Measurements from ENCODE around the gene LRFN4. TPM values are rescaled to one million over a fixed set of nuclear protein-coding genes. Genes with fewer than 3 reads are reported as not detected.

Gene LRFN4
- total RNA-seq, 1 experiment from 2014 or later: 70.3 TPM

DNA sequence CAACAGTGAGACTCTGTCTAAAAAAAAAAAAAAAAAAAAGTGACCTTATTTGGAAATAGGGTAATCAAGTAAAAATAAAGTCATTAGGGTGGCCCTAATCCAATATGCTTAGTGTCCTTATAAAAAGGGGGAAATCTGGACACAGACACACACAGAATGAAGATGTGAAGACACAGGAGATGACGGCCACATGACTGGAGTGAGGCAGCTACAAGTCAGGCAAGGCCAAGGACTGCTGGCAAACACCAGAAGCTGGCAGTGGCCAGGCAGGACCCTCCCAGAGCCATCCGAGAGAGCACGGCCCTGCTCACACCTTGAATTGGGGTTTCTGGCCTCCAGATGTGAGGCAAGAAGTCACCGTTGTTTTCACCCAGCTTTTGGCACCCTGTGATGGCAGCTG is 28.6 kb downstream of the LRFN4 start (continued):
- TF ChIP-seq, protein P1, sequence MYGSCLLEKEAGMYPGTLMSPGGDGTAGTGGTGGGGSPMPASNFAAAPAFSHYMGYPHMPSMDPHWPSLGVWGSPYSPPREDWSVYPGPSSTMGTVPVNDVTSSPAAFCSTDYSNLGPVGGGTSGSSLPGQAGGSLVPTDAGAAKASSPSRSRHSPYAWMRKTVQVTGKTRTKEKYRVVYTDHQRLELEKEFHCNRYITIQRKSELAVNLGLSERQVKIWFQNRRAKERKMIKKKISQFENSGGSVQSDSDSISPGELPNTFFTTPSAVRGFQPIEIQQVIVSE (CRISPR knock-in tag; IDR thresholded peaks at IDR 0.05; ENCODE audit: borderline replicate concordance): no peak
- TF ChIP-seq EMX1 (CRISPR knock-in tag; IDR thresholded peaks at IDR 0.05) (no peak), NFE2L1 (CRISPR knock-in tag; IDR thresholded peaks at IDR 0.05) (no peak), NR2C2 (CRISPR knock-in tag; IDR thresholded peaks at IDR 0.05) (no peak), SMAD3 (CRISPR knock-in tag; IDR thresholded peaks at IDR 0.05; ENCODE audit: borderline replicate concordance) (no peak), FOXJ3 (CRISPR knock-in tag; IDR thresholded peaks at IDR 0.05; ENCODE audit: borderline replicate concordance) (no peak), ETV6 (CRISPR knock-in tag; IDR thresholded peaks at IDR 0.05) (no peak), NR3C1 (CRISPR knock-in tag; conservative IDR thresholded peaks at IDR 0.05; ENCODE audit: low read depth) (no peak)
- TF ChIP-seq, protein P2, sequence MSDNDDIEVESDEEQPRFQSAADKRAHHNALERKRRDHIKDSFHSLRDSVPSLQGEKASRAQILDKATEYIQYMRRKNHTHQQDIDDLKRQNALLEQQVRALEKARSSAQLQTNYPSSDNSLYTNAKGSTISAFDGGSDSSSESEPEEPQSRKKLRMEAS (CRISPR knock-in tag; IDR thresholded peaks at IDR 0.05): no peak
- TF ChIP-seq, protein P3, sequence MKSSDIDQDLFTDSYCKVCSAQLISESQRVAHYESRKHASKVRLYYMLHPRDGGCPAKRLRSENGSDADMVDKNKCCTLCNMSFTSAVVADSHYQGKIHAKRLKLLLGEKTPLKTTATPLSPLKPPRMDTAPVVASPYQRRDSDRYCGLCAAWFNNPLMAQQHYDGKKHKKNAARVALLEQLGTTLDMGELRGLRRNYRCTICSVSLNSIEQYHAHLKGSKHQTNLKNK (CRISPR knock-in tag; IDR thresholded peaks at IDR 0.05): no peak

DNA sequence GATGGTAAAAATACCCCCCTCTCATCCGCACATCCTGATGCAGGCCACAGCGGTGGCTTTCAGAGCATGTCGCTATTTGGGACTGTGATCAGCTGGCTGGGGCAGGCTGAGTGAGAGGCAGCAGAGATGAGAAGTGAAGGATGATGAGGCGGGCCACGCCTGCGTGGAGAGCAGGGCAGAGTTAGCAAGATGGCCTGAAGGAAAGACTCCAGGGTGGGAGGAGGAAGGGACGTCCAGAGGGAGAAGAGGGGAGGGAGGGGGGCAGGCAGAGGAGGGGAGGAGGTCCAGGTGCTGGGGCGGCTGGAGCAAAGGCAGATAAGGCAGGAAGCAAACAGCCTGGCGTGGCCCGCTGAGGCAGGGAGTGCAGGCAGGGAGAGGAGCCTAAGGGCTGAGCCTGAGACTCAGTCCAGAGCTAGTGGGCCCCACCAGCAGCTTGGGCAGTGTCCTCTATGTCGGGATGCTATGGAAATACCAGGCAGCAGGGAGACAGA is 29.1 kb downstream of the LRFN4 start:
- Mint-ChIP-seq H3K36me3 (no peaks in the 10 kb centered on the region), H3K4me3 (no peak overlapping the region), H3K27ac (peak overlapping the region; percentile 9; the same call in 1 of the 2 replicates), H3K27me3 (ENCODE audit: low read depth) (no peaks in the 10 kb centered on the region), H3K4me1 (peaks cover 34% of the 10 kb centered on the region), H3K9me3 (no peaks in the 10 kb centered on the region)
- CTCF ChIA-PET: interaction anchor here (0.7 to 2.4 kb wide), 4 partner anchors 8 to 136 kb away, joined by 4 to 7 read pairs (median 6); no protein-coding TSS in a partner anchor
- POLR2A ChIA-PET: interaction anchor here (1.0 kb wide), 1 partner anchor 30 kb away, joined by 5 read pairs; no protein-coding TSS in a partner anchor
- no peak for DNase-seq (ENCODE audit: low spot score)
- ATAC-seq: no peak
- TF ChIP-seq, protein P4, sequence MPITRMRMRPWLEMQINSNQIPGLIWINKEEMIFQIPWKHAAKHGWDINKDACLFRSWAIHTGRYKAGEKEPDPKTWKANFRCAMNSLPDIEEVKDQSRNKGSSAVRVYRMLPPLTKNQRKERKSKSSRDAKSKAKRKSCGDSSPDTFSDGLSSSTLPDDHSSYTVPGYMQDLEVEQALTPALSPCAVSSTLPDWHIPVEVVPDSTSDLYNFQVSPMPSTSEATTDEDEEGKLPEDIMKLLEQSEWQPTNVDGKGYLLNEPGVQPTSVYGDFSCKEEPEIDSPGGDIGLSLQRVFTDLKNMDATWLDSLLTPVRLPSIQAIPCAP (CRISPR knock-in tag; IDR thresholded peaks at IDR 0.05): no peak
- TF ChIP-seq ZNF396 (CRISPR knock-in tag; IDR thresholded peaks at IDR 0.05; ENCODE audit: borderline replicate concordance): no peak
- TF ChIP-seq, protein P5, sequence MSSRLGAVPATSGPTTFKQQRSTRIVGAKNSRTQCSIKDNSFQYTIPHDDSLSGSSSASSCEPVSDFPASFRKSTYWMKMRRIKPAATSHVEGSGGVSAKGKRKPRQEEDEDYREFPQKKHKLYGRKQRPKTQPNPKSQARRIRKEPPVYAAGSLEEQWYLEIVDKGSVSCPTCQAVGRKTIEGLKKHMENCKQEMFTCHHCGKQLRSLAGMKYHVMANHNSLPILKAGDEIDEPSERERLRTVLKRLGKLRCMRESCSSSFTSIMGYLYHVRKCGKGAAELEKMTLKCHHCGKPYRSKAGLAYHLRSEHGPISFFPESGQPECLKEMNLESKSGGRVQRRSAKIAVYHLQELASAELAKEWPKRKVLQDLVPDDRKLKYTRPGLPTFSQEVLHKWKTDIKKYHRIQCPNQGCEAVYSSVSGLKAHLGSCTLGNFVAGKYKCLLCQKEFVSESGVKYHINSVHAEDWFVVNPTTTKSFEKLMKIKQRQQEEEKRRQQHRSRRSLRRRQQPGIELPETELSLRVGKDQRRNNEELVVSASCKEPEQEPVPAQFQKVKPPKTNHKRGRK (CRISPR knock-in tag; IDR thresholded peaks at IDR 0.05; ENCODE audit: borderline replicate concordance): no peak
- no peak for TF ChIP-seq SP1 (CRISPR knock-in tag; conservative IDR thresholded peaks at IDR 0.05)
- no peak for TF ChIP-seq HMGA2 (CRISPR knock-in tag; IDR thresholded peaks at IDR 0.05)
- no peak for TF ChIP-seq ZNF317 (CRISPR knock-in tag; IDR thresholded peaks at IDR 0.05; ENCODE audit: borderline replicate concordance, low read depth)
- TF ChIP-seq NR2C2 (CRISPR knock-in tag; IDR thresholded peaks at IDR 0.05): no peak
- no peak for TF ChIP-seq CBFB (CRISPR knock-in tag; IDR thresholded peaks at IDR 0.05; ENCODE audit: low read depth)
- no peak for TF ChIP-seq ZNF138 (CRISPR knock-in tag; conservative IDR thresholded peaks at IDR 0.05)
- TF ChIP-seq TP53 (CRISPR knock-in tag; IDR thresholded peaks at IDR 0.05): no peak
- TF ChIP-seq, protein P6, sequence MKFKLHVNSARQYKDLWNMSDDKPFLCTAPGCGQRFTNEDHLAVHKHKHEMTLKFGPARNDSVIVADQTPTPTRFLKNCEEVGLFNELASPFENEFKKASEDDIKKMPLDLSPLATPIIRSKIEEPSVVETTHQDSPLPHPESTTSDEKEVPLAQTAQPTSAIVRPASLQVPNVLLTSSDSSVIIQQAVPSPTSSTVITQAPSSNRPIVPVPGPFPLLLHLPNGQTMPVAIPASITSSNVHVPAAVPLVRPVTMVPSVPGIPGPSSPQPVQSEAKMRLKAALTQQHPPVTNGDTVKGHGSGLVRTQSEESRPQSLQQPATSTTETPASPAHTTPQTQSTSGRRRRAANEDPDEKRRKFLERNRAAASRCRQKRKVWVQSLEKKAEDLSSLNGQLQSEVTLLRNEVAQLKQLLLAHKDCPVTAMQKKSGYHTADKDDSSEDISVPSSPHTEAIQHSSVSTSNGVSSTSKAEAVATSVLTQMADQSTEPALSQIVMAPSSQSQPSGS (CRISPR knock-in tag; IDR thresholded peaks at IDR 0.05; ENCODE audit: borderline replicate concordance, low read depth): no peak
- TF ChIP-seq GTF2I (CRISPR knock-in tag; conservative IDR thresholded peaks at IDR 0.05): no peak
- TF ChIP-seq ETV6 (CRISPR knock-in tag; IDR thresholded peaks at IDR 0.05): no peak
- no peak for TF ChIP-seq GABPB1 (CRISPR knock-in tag; IDR thresholded peaks at IDR 0.05)
- TF ChIP-seq CREM (CRISPR knock-in tag; IDR thresholded peaks at IDR 0.05): no peak
- no peak for TF ChIP-seq NFATC4 (CRISPR knock-in tag; IDR thresholded peaks at IDR 0.05)
- TF ChIP-seq MXD4 (CRISPR knock-in tag; IDR thresholded peaks at IDR 0.05; ENCODE audit: borderline replicate concordance): no peak
- TF ChIP-seq, protein P7, sequence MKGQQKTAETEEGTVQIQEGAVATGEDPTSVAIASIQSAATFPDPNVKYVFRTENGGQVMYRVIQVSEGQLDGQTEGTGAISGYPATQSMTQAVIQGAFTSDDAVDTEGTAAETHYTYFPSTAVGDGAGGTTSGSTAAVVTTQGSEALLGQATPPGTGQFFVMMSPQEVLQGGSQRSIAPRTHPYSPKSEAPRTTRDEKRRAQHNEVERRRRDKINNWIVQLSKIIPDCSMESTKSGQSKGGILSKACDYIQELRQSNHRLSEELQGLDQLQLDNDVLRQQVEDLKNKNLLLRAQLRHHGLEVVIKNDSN (CRISPR knock-in tag; IDR thresholded peaks at IDR 0.05): no peak
- TF ChIP-seq, protein P8, sequence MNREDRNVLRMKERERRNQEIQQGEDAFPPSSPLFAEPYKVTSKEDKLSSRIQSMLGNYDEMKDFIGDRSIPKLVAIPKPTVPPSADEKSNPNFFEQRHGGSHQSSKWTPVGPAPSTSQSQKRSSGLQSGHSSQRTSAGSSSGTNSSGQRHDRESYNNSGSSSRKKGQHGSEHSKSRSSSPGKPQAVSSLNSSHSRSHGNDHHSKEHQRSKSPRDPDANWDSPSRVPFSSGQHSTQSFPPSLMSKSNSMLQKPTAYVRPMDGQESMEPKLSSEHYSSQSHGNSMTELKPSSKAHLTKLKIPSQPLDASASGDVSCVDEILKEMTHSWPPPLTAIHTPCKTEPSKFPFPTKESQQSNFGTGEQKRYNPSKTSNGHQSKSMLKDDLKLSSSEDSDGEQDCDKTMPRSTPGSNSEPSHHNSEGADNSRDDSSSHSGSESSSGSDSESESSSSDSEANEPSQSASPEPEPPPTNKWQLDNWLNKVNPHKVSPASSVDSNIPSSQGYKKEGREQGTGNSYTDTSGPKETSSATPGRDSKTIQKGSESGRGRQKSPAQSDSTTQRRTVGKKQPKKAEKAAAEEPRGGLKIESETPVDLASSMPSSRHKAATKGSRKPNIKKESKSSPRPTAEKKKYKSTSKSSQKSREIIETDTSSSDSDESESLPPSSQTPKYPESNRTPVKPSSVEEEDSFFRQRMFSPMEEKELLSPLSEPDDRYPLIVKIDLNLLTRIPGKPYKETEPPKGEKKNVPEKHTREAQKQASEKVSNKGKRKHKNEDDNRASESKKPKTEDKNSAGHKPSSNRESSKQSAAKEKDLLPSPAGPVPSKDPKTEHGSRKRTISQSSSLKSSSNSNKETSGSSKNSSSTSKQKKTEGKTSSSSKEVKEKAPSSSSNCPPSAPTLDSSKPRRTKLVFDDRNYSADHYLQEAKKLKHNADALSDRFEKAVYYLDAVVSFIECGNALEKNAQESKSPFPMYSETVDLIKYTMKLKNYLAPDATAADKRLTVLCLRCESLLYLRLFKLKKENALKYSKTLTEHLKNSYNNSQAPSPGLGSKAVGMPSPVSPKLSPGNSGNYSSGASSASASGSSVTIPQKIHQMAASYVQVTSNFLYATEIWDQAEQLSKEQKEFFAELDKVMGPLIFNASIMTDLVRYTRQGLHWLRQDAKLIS (CRISPR knock-in tag; IDR thresholded peaks at IDR 0.05; ENCODE audit: borderline replicate concordance): no peak
- no peak for TF ChIP-seq RELA (CRISPR knock-in tag; IDR thresholded peaks at IDR 0.05; ENCODE audit: borderline replicate concordance)

Data from WTC11 (cell line).